Body of pancreas (tissue), 4 donors: ENCODE data around the gene PIK3CD. TPM values are rescaled to one million over a fixed set of nuclear protein-coding genes. Genes with fewer than 3 reads are reported as not detected.
A peak's percentile ranks its signal among the peaks of the same experiment; 100 is the strongest.

ENCODE experiments used
- ATAC-seq: fragments of 150-250 bp; one replicate; pipeline ENCODE4 v1.9.1; 2016
- DNase-seq, 4 donors: peaks; one replicate each; pipeline ENCODE4 v3.0.0-alpha.2; 2019
- H3K27ac ChIP-seq, 4 donors: fragments of 200-600 bp; sonication (generic); 1 replicate in 3 of 4; 2 replicates in 1 of 4; pipeline versions ENCODE4 v1.5.1 to v1.6.1; 2016 to 2019; ENCODE audit warnings: mild to moderate bottlenecking in 1 of 4, mixed read lengths in 1 of 4, moderate library complexity in 1 of 4
- H3K27me3 ChIP-seq, 2 donors: fragments of 200-600 bp; sonication (generic); one replicate each; pipeline ENCODE4 v1.6.0; 2016; ENCODE audit warnings: mild to moderate bottlenecking in 1 of 2
- H3K36me3 ChIP-seq, 2 donors: fragments of 200-600 bp; sonication (generic); replicated peaks in 1 of 2; 2 replicates each; pipeline ENCODE4 v1.5.1; 2016; ENCODE audit warnings: low read depth in 2 of 2; ENCODE audit not compliant: insufficient read depth in 1 of 2
- H3K4me1 ChIP-seq: fragments of 200-600 bp; sonication (generic); one replicate; pipeline ENCODE4 v1.6.0; 2016
- H3K4me3 ChIP-seq, 2 donors: fragments of 200-600 bp; sonication (generic); 1 replicate in 1 of 2; 2 replicates in 1 of 2; pipeline ENCODE4 v1.5.1; 2016 to 2019
- H3K9me3 ChIP-seq, 3 donors: fragments of 200-600 bp; sonication (generic); 1 replicate in 2 of 3; 2 replicates in 1 of 3; pipeline ENCODE4 v1.5.1; 2016
- CTCF ChIP-seq, 7 experiments: fragments of 450-650 bp in 4 of 7; fragments of 200-600 bp in 3 of 7; sonication (generic) in 3 of 7; IDR thresholded peaks; one replicate each; pipeline ENCODE4 v1.5.1; 2016 to 2019; ENCODE audit warnings: antibody characterized with exemption in 7 of 7
- POLR2A ChIP-seq, 3 donors: fragments of 450-650 bp; IDR thresholded peaks; one replicate each; pipeline ENCODE4 v1.6.1; 2016; ENCODE audit warnings: antibody characterized with exemption in 3 of 3, mild to moderate bottlenecking in 2 of 3
- WGBS, 2 donors: methylation state at CpG; one replicate each; pipeline ENCODE4 v1.1.5; 2017; 5-methylcytosine and 5-hydroxymethylcytosine counted together
- intact Hi-C: fragments of 100-400 bp; cut with DNase I; formaldehyde crosslinking; loops from one replicate; pipeline ENCODE4 v1.15.1; 2023
- total RNA-seq, 2 donors: library from RNA; depleted of rRNA; stranded (reverse); fragments of >200 nt; gene quantifications; one replicate each; pipeline ENCODE4 v1.1.0, GENCODE V29; 2016

Gene PIK3CD
- total RNA-seq, 2 donors from 2014 or later: 3.3 to 6.2 TPM

GRCh38 chr1:9687874-9688582, 36.5 kb downstream of the PIK3CD start:
- Histone ChIP-seq H3K27me3 (no peaks in the 10 kb centered on the region), H3K9me3 (no peaks in the 10 kb centered on the region), H3K27ac (peak overlapping the region in 1 of 4 donors; percentile 1), H3K4me1 (peaks cover 31% of the 10 kb centered on the region), H3K36me3 (no peaks in the 10 kb centered on the region), H3K4me3 (peak overlapping the region; percentile 35 to 41)
- DNase-seq: peak; percentile 23 to 36 (median 30)
- no peak for ATAC-seq
- intact Hi-C loops: no loop called here
- TF ChIP-seq POLR2A (IDR thresholded peaks at IDR 0.05): no peak
- WGBS, 2 donors: 6 to 9% methylated on average over 15 to 34 of the region's 34 CpGs

GRCh38 chr1:9688599-9688998, 37.1 kb downstream of the PIK3CD start:
- no peaks in the 10 kb centered on the region for H3K36me3 ChIP-seq
- intact Hi-C loops: no loop called here
- H3K27ac ChIP-seq: no peak overlapping the region
- H3K4me1 ChIP-seq: peaks cover 31% of the 10 kb centered on the region
- whole genome bisulfite sequencing, 2 donors: 50 to 59% methylated on average over 8 to 14 of the region's 14 CpGs
- DNase-seq: no peak
- TF ChIP-seq CTCF (IDR thresholded peaks at IDR 0.05) (no peak), POLR2A (IDR thresholded peaks at IDR 0.05) (no peak)
- no peak for ATAC-seq
- no peak overlapping the region for H3K4me3 ChIP-seq
- no peaks in the 10 kb centered on the region for H3K27me3 ChIP-seq
- H3K9me3 ChIP-seq: no peaks in the 10 kb centered on the region

GRCh38 chr1:9689011-9689706, 37.6 kb downstream of the PIK3CD start:
- Histone ChIP-seq H3K36me3 (no peaks in the 10 kb centered on the region), H3K27ac (peak overlapping the region in 1 of 4 donors; percentile 18), H3K27me3 (no peaks in the 10 kb centered on the region), H3K9me3 (no peaks in the 10 kb centered on the region), H3K4me3 (peak overlapping the region; percentile 30 to 55), H3K4me1 (peaks cover 31% of the 10 kb centered on the region)
- TF ChIP-seq CTCF (IDR thresholded peaks at IDR 0.05) (no peak), POLR2A (IDR thresholded peaks at IDR 0.05) (no peak)
- ATAC-seq: peak; percentile 90
- peak; percentile 85 to 91 (median 86) for DNase-seq
- intact Hi-C loops: no loop called here
- 1 to 3% methylated on average over 8 to 25 of the region's 72 CpGs for WGBS, 2 donors

GRCh38 chr1:9689971-9690381, 38.4 kb downstream of the PIK3CD start:
- Histone ChIP-seq H3K27ac (peak overlapping the region in 1 of 4 donors; percentile 18), H3K9me3 (no peaks in the 10 kb centered on the region), H3K4me1 (peaks cover 31% of the 10 kb centered on the region), H3K4me3 (peak overlapping the region; percentile 30 to 43), H3K27me3 (no peaks in the 10 kb centered on the region), H3K36me3 (no peaks in the 10 kb centered on the region)
- DNase-seq: peak; percentile 33 to 49 (median 46)
- WGBS, 2 donors: 21 to 23% methylated on average over 7 to 23 of the region's 23 CpGs
- intact Hi-C loops: no loop called here
- ATAC-seq: peak; percentile 38
- TF ChIP-seq POLR2A (IDR thresholded peaks at IDR 0.05) (no peak), CTCF (IDR thresholded peaks at IDR 0.05) (peak in 2 of 7 experiments; percentile 6 to 13)

GRCh38 chr1:9690440-9691107, 39.0 kb downstream of the PIK3CD start:
- Histone ChIP-seq H3K27me3 (no peaks in the 10 kb centered on the region), H3K4me3 (no peak overlapping the region), H3K27ac (no peak overlapping the region), H3K9me3 (no peaks in the 10 kb centered on the region), H3K4me1 (peaks cover 31% of the 10 kb centered on the region), H3K36me3 (no peaks in the 10 kb centered on the region)
- intact Hi-C loops: no loop called here
- DNase-seq (no peak), ATAC-seq (no peak)
- 72 to 77% methylated on average over 14 of the region's 14 CpGs for WGBS, 2 donors
- TF ChIP-seq CTCF (IDR thresholded peaks at IDR 0.05) (no peak), POLR2A (IDR thresholded peaks at IDR 0.05) (no peak)
